Left forelimb (tissue), 1 donor: Measurements from ENCODE around the gene IGF2BP2.
"Not testable (repeated sequence)": the region's sequence is repeated elsewhere in the genome, so short reads cannot be mapped to it uniquely, and the experiment has no call there.

ENCODE experiments used
- DNase-seq: peaks from one replicate; pipeline ENCODE4 v3.0.0-alpha.2; 2018; ENCODE audit warnings: low spot score

IGF2BP2 gene

DNA sequence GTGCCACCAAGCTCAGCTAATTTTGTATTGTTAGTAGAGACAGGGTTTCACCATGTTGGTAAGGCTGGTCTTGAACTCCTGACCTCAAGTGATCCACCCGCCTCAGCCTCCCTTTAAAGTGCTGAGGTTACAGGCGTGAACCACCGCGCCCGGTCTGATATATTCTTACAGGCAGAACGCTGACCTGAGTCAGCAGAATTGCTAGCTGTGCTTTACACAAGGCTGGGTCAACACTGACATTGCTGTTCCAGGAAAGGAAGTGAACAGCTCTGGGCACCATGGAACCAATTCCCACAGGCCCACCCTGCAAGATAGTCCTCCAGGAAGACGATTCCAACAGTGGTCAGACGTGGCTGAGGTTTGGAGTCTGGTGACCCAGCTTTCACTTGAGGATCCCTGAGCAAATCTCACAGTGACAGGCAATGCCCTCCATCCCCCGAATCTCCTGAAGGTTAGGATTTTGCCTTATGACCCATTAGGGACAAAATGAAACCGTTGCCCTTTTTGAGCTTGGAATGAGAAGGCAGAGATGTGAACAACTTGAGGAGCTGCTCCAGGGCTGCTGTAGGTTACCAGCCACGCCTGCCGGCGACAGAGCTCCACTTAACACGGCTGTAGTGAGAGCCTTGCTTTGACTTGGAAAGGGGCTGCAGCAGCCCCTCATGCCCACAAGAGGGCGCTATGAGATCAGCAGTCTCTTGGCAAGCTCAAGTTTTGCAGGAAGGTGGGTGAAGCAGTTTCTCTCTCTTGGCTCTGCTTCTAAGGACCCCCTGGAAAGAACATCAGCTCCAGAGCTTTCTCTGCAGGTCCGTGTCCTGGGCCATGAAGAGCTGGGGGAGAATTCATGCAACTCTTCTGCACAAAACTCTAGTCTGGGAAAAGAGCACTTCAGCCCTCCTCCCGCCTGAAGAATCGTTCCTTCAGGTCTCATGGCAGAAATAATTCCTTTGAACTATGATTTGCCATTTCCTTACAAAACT, 164.6 kb downstream of the IGF2BP2 start:
- peak; percentile 77 for DNase-seq

DNA sequence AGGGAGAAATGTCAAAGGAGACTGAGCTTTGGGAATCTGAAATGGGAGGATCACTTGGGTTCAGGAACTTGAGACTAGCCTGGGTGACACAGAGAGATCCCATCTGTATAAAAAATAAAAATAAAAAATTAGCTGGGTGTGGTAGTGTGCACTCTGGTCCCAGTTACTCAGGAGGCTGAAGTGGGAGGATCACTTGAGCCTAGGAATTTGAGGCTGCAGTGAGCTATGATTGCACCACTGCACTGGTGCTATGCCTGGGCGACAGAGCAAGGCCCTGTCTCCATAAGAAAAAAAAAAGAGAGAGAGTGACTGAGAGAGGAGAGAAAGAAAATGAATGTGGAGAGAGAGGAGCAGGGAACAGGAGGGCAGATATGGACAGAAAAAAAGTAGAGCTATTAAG, 165.9 kb downstream of the IGF2BP2 start:
- no peak for DNase-seq

DNA sequence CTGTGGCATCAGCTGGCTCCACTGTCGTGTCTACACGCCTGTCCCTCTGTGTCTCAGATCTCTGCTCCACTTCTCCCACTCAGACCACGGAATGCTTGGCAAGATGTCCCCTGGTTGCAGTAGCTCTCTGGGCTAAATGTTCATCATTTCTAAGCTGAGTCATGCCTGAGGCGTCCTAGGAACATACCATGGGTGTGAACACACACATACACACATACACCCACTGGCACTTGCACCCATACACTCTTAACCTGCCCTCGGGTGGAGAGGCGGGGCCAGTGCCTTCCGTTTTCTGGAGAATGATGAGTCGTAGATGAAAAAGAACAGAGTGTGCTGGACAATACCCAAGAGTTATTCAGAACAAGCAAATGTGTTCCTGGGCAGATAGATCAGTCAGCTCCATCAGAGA, 166.3 kb downstream of the IGF2BP2 start:
- DNase-seq: no peak

DNA sequence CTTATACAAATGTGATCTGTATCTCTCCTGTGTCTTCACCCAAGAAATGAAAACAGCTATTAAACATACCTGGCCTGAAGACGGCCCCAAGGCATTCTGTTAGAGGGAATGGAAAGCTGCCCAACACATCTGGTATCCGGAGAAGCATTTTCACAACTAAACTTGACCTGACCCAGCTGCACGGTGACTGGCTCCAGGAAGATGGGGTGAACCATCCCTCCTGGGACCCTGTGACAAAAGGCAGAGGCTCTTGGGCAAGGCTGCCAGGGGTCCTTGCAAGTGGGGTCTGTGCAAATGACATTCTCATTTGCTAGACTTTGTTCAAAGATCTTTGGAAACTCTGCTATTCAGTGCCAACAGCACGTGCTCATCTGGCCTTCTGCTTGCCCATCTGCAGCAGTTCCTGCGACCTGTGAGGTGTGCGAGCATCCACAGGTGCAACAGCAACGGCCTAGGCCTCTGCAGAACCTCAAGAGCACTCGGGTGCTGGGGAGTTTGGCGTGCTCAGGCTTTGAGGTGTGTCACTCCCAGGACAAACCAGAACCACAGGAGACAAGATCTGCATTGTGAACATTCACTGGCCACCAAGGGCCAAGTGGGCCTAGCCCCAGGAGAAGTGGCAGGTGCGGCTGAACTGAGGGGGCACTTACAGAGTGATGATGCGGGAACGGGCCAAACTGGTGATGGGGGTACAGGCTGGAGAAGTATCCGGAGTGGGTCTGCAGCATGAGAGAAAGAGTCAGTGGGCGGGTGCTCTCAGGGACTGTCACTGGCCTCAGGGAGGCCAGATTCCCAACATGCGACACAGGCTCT, 166.9 kb downstream of the IGF2BP2 start:
- DNase-seq: no peak

DNA sequence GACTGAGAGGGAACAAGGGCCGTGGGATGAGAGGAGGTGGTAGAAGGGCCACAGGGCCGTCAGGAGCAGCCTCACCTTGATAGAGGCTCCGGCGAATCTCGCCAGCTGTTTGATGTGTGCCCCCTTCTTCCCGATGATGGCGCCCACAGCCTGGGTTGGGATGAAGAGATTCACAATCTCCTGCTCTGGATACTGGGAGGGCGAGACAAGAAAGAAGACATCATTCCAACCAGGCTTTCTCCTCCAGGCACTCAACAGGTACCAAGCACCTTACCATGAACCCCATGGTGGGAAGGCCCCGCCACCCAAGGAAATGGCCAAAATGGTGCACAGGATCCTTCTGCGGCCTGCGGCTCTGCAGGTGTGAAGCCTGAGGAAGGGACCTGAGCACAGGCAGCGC, 167.6 kb downstream of the IGF2BP2 start:
- no peak for DNase-seq

DNA sequence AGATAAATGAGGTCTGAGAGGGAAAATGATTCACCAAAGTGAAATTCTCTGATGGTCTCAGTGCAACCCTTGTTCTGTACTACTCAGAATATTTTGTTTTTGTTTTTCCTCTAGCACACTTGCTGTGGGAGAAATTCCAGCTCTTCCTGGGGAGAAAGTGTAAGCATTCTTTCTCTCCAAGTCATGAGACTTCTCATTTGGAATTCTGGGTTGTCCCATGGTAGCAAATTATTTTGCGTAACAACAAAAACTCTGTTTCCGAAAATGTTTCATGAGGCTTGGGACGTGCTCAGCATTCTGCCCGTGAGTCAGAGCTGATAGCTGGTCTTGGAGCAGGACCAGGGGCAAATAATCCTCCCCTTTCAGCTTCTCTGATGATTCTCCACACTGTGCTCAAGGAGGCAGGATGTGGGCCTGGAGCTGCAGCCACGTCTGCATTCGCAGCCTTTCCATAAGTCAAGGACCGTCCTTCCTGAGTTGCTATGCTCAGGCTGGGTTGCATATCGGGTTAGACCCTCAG, 168.5 kb downstream of the IGF2BP2 start:
- DNase-seq: no peak

DNA sequence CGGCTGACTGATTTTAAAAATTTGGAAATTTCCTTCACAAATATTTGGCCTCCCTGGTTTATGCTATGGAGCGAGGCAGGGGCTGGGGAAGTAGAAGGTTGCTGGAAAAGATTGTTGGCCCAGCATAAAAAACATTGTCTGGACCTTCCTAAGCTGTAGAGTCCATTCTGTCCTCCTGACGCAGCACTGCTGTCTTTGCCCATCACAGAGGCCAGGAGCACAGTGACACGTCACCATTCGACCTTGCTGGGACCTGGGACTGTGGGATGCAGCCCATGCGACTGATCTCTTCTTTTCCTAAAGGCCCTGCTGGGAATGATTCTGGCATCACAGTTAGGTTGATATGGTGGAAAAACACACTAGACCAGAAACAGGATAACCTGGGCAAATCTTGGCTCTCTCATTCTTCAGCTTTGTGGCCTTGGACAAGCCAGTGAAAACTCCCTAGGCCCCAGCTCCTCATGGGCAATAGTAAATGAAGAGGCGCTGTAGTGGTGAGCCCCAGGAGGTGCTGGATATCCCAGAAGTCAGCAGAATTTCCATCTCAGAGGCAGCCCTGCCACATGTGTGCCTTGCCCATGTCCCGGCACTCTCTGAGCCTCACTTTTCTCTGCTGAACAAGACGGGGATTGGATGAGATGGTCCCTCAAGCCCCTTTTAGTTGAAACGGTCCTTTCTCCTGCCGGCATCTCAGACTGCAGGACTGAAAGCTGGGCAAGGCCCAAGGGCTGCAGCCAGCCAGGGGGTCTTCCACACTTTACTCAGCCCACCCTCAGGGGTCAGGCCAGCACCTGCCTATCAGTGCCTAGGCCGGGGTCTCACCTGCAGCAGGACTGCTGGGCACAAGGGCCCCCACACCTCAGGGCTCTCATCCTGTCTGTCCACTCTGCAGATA, 169.2 kb downstream of the IGF2BP2 start:
- no peak for DNase-seq

DNA sequence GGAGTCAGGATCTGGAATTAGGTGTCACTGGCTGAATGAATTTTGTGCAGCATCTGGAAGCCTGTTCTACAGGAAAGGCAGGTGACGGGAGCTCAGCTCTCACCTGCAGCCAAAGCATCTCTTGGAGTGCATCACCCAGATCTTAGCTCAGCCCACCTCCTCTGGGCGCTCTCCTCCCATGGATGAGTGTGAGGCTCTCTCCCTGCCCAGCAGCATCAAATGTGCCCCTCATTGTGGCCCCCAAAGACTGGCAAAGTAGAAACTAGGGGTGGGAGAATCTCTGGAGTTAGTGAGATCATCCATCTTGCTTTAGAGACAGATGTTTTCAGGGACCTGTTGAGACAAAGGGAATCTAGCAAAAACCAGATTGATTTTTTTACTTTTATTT, 170.1 kb downstream of the IGF2BP2 start:
- no peak for DNase-seq

DNA sequence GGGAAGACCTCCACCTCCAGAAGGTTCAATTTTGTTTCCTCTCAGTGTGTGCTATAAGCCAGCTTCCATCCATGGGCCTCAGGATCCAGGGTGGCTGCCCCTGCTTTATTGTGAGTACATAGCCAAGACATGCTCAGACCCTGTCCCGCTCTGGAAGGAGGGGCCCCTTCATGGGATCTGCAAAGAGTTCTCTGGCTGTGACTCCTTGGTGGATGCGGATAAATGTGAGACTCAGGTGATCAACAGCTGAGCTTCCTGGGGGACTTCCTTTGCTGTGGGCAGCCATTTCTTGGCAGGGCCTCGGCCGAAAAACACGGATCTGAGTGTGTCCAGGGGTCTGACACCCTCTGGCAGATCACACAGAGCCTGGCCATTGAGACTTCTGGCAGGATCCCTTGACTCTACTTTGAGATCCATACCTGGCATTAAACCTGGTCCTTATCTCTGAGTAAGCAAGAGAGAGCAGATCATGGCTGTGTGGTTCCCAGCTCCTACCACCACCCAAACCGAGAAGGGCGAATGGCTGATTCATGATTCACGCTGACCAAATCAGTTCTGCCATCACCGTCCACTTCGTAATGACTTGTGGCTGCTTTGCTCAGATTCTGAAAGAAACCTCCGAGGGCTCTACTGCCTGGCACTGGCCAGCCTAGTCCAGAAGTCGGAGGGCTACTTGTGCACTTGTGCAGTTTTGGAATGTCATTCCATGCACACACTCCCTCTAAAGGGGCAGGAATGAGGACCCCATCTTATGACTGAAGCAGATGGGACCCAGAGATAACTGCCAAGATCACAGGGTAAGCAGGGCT, 170.7 kb downstream of the IGF2BP2 start:
- DNase-seq: no peak

DNA sequence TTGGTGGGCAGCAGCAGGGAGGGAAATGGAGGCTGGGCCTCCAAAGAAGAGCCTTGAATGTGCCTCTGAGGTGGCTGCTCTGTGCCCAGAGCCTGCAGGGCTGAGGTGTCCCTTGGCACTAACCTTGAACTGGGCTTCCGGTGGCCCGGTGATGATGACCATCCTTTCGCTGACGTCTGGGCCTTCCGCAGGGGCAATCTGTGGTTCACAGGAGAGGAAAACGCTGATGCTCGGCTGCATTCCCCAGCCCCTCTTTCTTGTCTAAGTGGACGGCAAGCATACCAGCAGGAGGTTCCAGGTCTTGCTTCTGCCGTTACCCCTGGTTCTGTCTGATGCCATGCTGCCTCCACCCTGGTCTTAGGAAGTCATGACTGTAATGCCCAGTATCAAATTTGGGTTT, 172.9 kb downstream of the IGF2BP2 start:
- no peak for DNase-seq

DNA sequence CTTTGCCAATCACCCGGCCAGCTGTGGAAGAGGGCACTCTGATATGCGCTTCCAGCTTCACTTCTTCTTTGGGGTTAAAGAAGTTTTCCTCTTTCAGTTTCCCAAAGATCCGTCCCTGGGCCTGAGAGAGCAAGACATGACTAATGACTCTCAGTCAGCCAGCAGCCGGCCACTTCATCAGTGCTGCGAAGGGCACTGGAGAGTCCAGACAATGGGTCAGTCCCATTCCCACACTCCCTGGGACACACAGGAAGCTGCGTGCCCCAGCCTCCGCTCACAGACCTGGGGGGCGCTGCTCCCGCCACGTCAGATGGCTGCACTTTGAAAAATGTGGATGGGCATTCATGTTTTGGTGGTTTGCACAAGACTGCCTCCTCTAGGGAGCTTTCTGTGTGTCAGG, 175.4 kb downstream of the IGF2BP2 start:
- no peak for DNase-seq

DNA sequence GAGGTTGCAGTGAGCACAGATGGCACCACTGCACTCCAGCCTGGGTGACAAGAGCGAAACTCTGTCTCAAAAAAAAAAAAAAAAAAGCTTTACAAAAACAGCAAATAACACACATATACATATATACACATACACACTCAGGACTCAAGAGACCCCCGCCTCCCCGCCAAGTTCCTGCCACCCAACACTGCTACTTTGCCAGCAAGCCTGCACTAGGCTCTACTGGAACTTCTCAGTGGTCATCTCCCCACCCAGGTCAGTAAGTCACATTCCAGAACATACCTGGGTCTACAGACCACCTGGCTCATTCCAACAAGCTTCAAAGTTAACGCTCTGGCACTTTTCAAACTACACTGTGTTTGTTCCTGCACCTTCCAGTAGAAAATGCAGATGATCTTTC, 176.4 kb downstream of the IGF2BP2 start:
- DNase-seq: no peak

DNA sequence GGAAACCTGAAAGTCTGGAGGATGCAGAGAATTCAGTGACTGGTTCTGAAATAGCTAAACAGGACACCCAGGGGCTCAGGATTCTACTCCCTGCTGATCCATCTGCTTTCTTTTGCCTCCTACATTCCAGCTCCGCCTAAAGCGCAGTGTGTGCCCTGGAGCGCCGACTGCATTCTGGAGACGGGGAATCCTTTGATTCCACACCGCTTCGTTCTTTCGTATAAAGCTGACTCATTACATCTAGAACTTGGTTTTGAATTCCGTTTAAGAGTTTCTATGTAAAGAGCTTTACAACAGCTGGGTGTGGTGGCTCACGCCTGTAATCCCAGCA, 177.0 kb downstream of the IGF2BP2 start:
- no peak for DNase-seq

DNA sequence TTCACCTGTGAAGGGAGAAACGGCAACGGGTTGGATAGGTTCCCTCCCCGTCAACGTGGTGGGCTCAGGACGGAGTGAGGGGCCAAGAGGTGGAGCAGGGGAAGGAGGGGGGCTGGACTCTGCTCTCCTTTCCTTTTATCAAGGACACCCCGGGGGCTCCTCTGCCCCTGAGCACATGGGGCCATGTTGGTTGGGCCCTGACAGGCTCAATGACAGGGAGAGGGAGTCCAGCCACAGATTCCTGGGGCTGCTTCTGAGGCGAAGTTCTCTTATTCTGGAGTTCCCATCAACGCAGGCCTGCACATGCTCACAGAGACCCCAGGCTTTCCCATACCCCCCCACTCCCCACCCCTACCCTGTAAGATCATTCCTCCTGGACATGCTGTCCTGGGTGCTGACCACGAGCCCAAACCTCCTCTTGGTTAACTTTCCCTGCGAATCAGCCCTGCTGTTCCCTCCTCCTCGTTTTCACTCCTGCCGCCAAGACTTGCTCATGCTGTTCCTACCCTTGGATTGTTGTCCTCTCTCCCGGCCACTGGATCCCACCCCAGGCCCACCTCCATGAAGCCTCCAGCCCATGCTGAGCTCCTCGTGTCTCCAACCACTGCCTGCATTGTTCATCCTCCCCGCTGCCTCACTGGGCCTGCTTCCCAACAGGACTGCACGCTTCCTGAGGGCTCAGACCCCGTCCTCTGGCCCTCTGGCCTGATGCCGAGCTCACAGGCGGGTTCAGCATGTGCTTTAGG, 177.5 kb downstream of the IGF2BP2 start:
- DNase-seq: no peak

DNA sequence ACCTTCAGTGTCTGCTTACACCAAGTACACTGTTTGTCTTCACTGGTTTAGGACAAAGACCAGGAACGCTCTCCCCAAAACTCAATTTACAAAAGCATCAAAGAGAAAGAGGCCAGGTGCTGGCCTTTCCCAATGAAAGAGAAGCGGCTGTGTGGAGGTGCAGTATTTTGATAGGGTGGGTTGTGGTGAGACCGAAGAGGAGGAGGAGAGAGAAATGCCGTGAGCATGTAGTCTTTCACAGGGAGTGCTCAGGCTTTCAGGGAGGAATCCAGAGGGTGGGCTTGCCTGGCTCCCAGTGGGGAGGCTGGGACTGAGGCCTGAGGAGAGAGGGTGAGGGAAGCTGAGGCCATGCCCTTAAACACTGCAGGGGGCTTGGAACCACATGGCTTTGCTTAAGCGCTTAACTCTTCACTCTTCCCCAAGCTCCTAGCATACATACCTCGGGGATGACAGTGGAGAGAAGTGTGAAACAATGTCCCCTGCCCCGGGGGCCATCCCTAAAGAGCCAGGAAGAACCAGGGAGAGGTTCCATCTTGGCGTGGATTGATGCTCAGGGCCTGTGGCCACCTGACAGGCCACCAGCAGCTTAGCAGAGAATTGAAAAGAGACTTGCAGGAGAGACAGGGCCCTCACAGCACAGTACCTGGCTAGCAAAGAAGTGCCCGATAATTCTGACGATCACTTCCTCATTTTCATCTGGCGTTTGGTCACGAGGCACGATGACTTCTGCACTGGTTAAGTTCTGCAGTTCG, 178.3 kb downstream of the IGF2BP2 start:
- no peak for DNase-seq

DNA sequence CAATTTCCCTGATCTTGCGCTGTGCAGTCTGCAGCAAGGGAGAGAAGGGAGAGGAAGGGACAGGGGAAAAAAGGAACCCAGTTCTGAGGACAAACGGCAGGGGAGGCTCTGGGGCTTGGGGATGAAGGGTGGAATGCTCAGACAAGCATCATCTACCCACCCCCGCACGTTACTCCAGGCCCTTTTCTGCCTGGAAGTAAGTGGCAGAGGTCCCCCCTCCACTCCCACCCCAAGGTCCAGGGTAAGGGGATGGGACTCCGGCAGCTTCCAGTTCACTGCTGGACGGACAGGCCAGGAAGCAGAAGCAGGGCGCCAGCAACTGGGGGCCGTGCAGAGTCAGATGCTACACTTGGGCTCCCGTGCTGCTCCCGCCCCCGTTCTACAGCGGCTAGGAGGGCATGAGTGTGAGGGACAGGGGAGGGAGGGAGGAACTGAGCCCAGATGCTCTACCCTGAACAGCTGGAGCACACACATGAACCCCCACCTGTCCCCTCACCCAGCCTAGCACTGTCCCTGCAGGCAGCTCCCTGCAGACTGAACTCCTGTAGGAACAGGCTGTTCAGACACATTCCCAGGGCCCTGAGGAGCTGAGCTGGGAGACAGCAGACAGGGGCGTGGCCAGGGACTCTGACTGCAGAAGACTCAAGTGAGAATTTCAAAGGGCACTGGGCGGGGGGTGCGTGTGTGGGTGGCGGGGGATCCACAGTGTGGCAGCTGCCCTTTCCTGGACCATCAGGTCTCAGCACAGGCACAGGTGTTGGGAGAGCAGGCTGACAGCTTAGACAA, 179.1 kb downstream of the IGF2BP2 start:
- no peak for DNase-seq

DNA sequence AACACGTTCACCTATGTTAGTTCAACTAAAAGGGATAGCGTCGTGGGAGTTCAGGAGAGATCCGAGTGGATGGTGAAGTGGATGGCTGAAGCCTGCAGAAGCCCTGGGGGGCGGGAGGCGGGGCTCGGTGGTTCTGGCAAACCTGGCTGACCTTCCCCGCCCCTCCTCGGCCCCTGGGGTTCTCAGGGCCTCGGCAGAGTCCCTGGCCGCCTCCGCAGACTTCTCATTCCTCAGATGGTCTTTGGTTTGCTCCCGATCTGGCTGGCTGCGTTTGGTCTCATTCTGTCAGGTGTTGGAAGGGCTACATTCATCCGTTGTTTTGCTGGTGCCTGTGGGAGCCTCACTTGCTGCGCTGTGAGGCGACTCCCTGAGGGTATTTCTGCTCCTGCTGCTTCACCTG, 179.7 kb downstream of the IGF2BP2 start:
- not testable (repeated sequence) for DNase-seq

DNA sequence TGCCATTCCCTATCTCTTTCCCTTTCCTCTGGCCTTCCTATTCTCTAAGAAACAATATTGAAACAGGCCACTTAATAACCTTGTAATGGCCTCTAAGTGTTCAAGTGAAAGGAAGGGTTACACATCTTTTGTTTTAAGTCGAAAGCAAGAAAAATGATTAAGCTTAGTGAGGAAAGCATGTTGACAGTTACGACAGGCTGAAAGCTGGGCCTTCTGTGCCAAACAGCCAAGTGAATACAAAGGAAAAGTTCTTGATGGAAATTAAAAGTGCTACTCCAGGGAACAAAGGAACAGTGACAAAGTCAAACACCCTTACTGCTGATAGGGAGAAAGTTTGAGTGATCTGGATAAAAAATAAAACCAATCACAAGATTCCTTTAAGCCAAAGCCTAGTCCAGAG, 184.5 kb downstream of the IGF2BP2 start:
- DNase-seq: no peak
